T follicular helper cell (primary cell): ENCODE data around the gene RABGAP1L.
"Not testable (repeated sequence)": the region's sequence is repeated elsewhere in the genome, so short reads cannot be mapped to it uniquely, and the experiment has no call there.

Source experiments
- DNase-seq: peaks from one replicate; pipeline ENCODE4 v3.0.0-alpha.2; 2020; ENCODE audit warnings: low read depth

RABGAP1L gene

DNA sequence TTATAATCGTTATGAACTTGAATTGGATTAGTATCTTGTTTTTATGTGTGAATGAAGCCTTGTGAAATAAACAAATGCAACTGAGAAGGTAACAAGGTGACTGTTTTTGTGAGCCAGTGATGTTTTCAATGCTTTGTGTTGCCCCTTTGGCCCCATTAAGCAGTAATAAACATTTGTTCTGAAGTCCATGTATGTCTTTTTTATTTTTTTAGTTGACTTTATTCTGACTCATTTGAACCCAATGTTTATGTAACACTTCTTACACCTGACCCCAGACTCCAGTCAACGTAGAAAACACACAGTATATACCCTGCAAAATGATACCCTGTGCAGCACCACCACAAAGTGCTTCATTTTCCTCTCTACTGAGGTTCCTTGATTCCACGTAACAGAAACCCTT is 835.8 kb downstream of the RABGAP1L start:
- no peak for DNase-seq

GRCh38 chr1:174995916-174996315 is 836.6 kb downstream of the RABGAP1L start:
- DNase-seq, result no peak

DNA sequence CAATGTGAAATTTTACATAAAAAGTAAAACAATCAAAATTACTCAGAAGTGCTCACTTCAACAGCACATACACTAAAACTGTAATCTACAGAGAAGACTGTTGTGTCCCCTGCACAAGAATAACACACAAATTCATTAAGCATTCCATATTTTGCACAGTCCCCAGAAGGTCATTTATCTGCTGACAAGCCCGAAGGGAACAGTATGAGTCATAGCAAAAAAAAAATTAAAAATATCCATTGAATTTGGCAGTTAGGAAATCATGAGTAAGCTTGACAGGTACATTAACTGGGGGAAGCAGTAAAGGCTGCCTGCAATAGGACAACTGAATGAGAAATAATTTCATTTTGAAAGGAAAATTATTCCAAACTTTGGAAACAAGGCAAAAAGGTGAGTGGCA is 837.2 kb downstream of the RABGAP1L start:
- DNase-seq, result no peak

GRCh38 chr1:174997041-174997440 is 837.7 kb downstream of the RABGAP1L start:
- no peak for DNase-seq

- DNase-seq, result peak; percentile 34
Observed at GRCh38 chr1:174998569-174999215, 839.4 kb downstream of the RABGAP1L start.

DNA sequence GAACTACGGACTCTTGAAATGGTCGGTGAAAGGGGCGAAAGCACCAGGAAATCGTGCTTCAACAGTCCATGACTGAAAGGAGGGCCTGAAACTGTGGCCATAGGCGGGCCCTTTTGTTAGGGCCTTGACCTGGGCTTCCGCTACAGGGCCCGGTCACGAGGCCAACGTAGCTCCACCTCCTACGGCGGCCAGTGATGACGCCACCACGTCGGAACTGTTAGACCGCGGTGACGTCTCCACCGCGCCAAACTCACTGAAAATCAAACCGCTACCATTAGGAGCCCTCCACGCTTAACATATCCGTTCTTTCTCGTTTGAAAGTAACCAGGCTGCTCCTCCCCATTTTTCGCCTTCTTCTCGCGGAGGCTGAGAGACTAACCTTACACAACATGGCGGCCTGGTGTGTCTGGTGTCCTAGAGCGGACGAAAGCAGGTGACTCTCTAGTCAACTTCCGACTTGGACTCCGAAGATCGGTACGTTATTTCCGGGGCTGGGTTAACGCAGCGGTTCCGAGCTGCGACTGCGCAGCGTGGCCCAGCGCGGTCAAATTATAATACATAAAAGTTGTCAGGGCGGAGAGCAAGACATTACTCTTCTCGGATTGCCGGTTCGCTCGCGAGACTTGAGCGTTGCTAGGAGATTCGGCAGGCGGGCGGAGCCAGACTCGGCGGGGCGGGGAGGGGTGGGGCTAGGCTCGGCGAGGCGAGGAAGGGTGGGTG is 840.1 kb downstream of the RABGAP1L start:
- DNase-seq, result peak; percentile 98

DNA sequence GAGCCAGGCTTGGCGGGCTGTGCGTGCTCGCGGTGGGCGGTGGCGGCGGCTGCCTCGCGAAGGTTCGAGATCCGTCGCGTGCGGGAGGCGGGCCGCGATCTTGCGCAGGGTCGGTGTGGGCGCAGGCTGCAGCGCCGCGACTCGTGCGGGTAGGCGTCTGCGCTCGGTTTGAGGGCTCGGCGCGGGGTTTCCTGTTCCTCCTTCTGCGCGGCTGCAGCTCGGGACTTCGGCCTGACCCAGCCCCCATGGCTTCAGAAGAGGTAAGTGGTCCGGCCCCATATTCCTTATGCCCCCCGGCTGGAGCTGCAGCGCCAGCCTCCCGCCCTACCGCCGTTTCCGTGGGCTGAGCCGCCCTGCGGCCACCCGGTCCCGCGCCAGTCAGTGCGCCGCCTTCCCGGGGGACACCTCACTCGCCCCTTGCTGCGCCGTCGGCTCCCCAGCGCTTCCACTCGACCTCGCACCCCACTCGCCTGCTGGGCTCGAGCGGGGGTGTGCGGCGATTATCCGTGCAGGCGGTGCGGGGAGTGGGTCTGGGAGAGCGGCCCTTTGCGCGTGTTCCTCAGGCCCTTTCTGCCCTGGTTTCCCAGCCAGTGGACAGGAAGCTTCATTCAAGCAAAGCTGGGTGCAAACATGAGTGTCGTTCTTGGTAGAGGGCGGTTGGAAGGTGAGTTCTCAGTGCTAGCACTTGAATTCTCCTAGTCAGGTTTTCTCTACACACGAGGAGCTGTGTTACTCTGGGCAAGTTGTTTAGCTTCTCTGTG is 840.8 kb downstream of the RABGAP1L start, which contains the start of gene CACYBP:
TSS of gene CACYBP (plus strand) at position 12 of the 761 bp plus-strand sequence. CDS start at position 246, 234 bp downstream.
- DNase-seq, result peak; percentile 25

GRCh38 chr1:175000697-175001187 is 841.4 kb downstream of the RABGAP1L start:
- DNase-seq, result no peak

DNA sequence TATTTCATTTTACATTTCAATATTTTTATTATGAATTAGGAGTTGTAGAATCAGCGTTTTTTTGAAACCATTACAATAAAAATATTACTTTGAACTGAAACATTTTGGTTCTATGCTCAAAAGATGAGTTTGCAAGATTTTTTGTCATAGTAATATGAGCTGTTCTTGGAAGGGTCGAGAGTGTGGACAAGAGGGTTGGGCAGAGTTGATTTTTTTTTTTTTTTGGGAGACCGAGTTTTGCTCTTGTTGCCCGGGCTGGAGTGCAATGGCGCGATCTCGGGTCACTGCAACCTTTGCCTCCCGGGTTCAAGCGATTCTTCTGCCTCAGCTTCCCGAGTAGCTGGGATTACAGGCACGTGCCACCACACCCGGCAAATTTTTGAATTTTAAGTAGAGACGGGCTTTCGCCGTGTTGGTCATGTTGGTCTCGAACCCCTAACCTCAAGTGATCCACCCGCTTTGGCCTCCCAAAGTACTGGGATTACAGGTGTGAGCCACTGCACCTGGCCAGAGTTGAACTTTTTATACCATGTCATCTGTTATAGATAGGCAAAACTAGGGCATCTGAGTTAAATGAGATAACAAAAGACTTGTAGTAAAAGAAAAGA is 843.7 kb downstream of the RABGAP1L start:
- DNase-seq, result no peak

DNA sequence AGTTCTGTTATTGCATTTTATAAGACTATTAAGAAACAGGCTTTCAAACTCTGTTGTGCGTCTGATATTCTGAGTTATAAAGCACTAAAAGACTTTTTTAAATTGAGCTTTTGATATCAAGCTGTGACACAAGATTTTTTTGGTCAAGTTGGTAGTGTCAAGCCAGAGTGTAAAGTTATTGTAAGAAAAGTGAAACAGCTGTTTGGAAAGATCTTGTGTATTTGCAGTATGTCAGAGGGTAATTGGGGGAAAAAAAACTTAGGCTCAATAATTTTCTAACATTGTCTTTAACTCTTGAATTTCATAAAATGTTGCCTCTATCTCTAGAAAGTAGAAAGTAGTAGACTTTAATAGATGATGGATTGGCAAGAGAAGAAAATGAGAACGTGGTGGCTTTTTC is 844.2 kb downstream of the RABGAP1L start:
- no peak for DNase-seq

- no peak for DNase-seq
Observed at GRCh38 chr1:175005085-175005783, 845.9 kb downstream of the RABGAP1L start.

DNA sequence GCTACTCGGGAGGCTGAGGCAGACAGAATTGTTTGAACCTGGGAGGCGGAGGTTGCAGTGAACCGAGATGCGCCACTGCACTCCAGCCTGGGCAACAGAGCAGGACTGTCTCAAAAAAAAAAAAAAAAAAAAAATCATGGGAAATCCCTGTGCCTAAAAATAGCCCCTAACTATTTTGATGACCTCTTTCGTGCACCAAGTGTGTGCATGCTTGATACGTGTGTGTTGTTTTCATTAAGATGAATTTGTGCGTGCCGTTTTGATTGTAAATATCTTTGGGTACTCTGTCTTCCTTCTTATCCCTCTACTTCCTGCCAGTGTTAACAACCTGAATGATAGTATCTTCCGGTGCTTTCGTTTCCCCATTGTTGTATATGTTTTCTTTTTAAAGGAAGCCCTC is 850.2 kb downstream of the RABGAP1L start:
- no peak for DNase-seq

DNA sequence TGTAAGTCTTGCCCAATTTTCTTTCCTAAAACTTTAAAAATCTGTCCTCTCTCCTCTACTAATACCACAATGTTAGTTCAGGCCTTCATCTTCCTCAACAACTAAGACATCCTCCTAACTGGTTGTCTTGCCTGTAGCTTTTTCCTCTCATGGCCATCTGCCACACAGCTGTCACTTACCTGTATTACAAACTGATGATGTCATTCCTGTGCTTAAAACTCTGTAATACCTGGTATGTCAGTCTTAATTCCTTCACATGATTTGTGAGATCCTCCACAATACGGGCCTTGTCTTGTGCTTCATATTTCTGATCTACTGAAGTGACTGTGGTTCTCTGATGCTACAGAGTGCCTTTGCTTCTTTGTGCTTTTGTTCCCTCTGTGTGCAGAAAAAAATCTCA is 854.1 kb downstream of the RABGAP1L start:
- DNase-seq, result no peak

DNA sequence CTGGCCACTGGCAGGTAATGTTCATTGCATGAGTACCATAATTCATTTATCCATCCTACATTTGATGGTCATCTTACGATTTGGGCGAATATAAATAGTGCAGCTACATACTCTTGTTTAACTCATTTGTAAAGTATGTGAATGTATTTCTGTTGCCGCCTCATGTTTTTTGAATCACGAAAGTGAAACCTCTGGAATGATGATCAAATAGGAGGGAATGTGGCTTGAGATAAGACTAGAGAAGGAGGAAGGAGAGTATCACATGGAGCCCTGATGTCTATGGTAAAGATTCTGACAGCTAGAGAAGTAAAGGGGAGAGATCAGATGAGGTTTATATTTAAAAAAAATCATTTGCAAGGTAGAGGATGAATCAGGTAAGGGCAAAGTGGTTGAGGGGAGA is 855.9 kb downstream of the RABGAP1L start:
- DNase-seq, result no peak

GRCh38 chr1:175019524-175019923 is 860.2 kb downstream of the RABGAP1L start:
- DNase-seq, result no peak

DNA sequence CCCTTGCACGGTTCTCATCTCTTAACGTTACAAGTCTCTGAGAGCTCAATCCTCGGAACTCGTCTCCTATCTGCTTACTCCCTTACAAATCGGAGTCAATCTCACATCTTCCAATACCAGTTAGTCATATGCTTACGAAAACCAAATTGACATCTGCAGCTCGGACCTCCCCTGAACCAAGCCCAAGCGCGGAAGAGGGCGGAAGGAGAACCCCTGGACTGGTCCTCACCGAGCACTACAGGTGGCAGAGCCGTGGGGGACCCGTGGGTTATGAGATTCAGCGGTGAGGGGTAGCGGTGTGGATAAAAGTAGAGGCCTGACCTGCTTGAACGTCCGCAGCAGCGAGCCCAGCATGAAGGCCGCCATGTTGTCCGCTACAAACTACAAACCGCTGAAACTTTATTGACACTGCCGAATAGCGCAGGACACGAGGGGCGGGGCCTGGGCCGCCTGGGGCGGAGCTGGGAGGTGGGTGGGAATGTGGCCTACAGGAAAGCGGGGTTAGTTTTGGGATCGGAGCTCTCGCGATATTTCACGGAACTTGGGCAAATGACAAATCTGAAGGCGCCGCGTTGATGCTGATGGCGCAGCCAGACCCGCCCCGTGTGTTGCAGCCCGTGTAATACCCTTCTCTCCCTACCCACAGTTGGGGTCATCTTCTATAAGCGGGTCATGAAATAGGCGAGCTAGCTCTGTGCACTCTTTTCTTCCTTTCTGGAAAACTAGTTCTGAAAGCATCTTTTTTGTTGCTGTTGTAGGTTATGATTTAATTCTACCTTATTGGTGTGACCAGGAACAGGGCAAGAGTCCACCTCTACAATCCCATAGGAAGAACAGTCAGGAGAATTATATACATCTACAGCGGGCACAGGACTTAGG is 864.0 kb downstream of the RABGAP1L start, which contains the start of gene MRPS14:
TSS of gene MRPS14 (minus strand) at position 383 of the 879 bp plus-strand sequence. CDS start at position 366, 17 bp downstream.
- peak; percentile 98 for DNase-seq

DNA sequence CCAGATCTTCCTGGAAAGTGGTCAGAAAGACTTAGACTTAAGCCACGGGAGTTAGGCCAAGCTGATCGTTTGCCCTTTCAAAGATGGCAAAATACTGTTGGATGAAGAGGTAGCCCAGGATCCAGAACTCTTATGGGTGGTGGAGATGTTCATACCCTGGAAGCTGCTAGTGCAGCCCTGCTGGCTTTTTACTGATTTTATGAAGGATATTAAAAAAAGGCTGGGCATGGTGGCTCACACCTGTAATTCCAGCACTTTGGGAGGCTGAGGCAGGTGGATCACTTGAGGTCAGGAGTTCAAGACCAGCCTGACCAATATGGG is 864.6 kb downstream of the RABGAP1L start:
- DNase-seq, result not testable (repeated sequence)

DNA sequence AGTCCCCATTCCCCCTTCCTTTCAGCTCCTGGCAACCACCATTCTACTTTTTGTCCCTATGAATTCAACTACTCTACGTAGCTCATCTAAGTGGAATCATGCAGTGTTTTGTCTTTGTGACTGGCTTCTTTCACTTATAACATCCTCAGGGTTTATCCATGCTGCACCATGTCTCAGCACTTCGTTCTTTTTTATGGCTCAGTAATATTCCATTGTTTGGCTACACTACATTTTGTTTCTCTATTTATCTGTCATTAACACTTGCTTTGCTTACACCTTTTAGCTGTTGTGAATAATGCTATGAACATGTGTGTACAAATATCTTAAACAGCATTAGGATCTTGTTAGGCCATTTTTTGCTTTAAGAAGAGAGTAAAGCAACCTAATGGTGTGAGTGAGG is 865.5 kb downstream of the RABGAP1L start:
- no peak for DNase-seq

DNA sequence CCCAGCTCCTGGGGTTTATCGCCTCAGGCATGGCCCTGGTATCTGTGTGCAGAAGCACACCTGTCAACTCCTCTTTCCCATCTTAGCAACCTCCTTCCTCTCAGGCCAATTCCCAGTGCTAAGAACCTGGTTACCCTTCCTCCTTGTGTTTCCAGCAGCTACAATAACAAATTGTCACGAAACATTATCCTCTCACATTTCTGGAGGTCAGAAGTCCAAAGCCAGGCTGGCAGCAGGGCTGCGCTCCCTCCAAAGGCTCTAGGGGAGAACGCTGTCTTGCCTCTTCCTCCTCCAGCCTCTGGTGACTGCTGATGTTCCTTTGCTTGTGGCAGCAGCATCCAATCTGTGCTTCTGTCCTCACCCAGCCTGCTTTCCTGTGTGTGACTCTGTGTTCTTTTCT is 874.6 kb downstream of the RABGAP1L start:
- no peak for DNase-seq

- no peak for DNase-seq
Observed at GRCh38 chr1:175034775-175035174, 875.5 kb downstream of the RABGAP1L start.

DNA sequence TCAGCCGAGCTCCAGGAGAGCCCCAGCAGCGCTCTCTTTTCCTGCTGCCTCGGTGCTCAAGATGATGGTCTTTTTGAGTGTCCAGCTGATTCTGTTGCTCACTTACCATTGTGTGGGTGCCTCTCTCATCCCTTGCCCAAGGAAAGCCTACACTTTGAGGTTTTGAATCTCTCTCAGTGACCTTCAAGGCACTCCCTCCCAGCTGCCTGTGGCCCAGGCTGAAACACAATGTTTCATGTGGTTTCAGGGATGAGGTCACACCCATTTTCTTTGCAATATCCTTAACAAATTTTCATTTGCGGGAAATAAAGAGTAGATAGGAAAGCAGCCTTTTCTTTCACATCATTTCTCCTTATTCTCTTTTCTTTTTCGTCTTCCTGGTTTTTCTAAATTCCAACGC is 876.5 kb downstream of the RABGAP1L start:
- DNase-seq, result no peak
